GM12801 (cell line): ENCODE measurements around the gene METRN.

Experiments
- CTCF ChIP-seq: IDR thresholded peaks from one replicate; pipeline ENCODE4 v1.5.1; 2011; ENCODE audit warnings: control low read depth; ENCODE audit not compliant: insufficient read length; ENCODE audit errors: extremely low read depth

METRN gene

GRCh38 chr16:726438-727290, 11.7 kb downstream of the METRN start, which contains the start of the genes CCDC78 and HAGHL:
CCDC78 (minus strand) TSS chr16:726443; CDS start chr16:726367, 76 bp downstream.
HAGHL (plus strand) TSS chr16:727106; CDS start chr16:727510, 404 bp downstream.
- TF ChIP-seq CTCF = no peak

- TF ChIP-seq CTCF = no peak
These were observed 12.5 kb downstream of the METRN start for GRCh38 chr16:727291-727977.

GRCh38 chr16:728131-728889, 13.4 kb downstream of the METRN start:
- TF ChIP-seq CTCF = no peak

- TF ChIP-seq CTCF = no peak
These were observed 14.2 kb downstream of the METRN start for GRCh38 chr16:728890-729744.

- TF ChIP-seq CTCF = no peak
These were observed 15.1 kb downstream of the METRN start for GRCh38 chr16:729768-730665.
